Nucleus accumbens (tissue), 56 donors: ENCODE results near the gene IL12RB2.
A peak's percentile ranks its signal among the peaks of the same experiment; 100 is the strongest.

Source experiments
- DNase-seq, 56 donors: peaks; one replicate each; lab custom pipeline; 2025; lab: John Stamatoyannopoulos, UW

Gene IL12RB2

GRCh38 chr1:67345556-67345955 lies 37.9 kb downstream of the IL12RB2 start:
- no peak for DNase-seq

GRCh38 chr1:67346982-67347381 lies 39.3 kb downstream of the IL12RB2 start:
- DNase-seq = no peak

GRCh38 chr1:67347688-67348472 lies 40.2 kb downstream of the IL12RB2 start:
- DNase-seq = peak in 30 of 56 donors; percentile 0 to 49 (median 12)

GRCh38 chr1:67348586-67349252 lies 41.0 kb downstream of the IL12RB2 start:
- no peak for DNase-seq

GRCh38 chr1:67350783-67351182 lies 43.1 kb downstream of the IL12RB2 start:
- no peak for DNase-seq

- no peak for DNase-seq
Measured at GRCh38 chr1:67352211-67352610, 44.5 kb downstream of the IL12RB2 start.

- DNase-seq = no peak
Measured at GRCh38 chr1:67355745-67356424, 48.2 kb downstream of the IL12RB2 start.

- no peak for DNase-seq
Measured at GRCh38 chr1:67359592-67359991, 51.9 kb downstream of the IL12RB2 start.

- DNase-seq = no peak
Measured at GRCh38 chr1:67361641-67362040, 54.0 kb downstream of the IL12RB2 start.

- DNase-seq = peak in 1 of 56 donors; percentile 9
Measured at GRCh38 chr1:67367370-67368045, 59.8 kb downstream of the IL12RB2 start.

- no peak for DNase-seq
Measured at GRCh38 chr1:67368046-67368514, 60.4 kb downstream of the IL12RB2 start.

- no peak for DNase-seq
Measured at GRCh38 chr1:67371043-67371442, 63.4 kb downstream of the IL12RB2 start.

GRCh38 chr1:67371681-67372080 lies 64.0 kb downstream of the IL12RB2 start:
- DNase-seq = no peak

- no peak for DNase-seq
Measured at GRCh38 chr1:67372136-67372535, 64.5 kb downstream of the IL12RB2 start.

- DNase-seq = no peak
Measured at GRCh38 chr1:67372898-67373297, 65.2 kb downstream of the IL12RB2 start.

GRCh38 chr1:67376381-67376780 lies 68.7 kb downstream of the IL12RB2 start:
- DNase-seq = no peak

GRCh38 chr1:67377253-67377652 lies 69.6 kb downstream of the IL12RB2 start:
- DNase-seq = no peak

- no peak for DNase-seq
Measured at GRCh38 chr1:67381154-67381553, 73.5 kb downstream of the IL12RB2 start.

GRCh38 chr1:67382292-67382691 lies 74.6 kb downstream of the IL12RB2 start:
- no peak for DNase-seq

GRCh38 chr1:67383999-67384638 lies 76.4 kb downstream of the IL12RB2 start:
- no peak for DNase-seq
